Measurements from ENCODE around the gene FAM43B.
"Not testable (repeated sequence)": the region's sequence is repeated elsewhere in the genome, so short reads cannot be mapped to it uniquely, and the experiment has no call there.

Gene FAM43B, protein sequence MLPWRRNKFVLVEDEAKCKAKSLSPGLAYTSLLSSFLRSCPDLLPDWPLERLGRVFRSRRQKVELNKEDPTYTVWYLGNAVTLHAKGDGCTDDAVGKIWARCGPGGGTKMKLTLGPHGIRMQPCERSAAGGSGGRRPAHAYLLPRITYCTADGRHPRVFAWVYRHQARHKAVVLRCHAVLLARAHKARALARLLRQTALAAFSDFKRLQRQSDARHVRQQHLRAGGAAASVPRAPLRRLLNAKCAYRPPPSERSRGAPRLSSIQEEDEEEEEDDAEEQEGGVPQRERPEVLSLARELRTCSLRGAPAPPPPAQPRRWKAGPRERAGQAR

DNA sequence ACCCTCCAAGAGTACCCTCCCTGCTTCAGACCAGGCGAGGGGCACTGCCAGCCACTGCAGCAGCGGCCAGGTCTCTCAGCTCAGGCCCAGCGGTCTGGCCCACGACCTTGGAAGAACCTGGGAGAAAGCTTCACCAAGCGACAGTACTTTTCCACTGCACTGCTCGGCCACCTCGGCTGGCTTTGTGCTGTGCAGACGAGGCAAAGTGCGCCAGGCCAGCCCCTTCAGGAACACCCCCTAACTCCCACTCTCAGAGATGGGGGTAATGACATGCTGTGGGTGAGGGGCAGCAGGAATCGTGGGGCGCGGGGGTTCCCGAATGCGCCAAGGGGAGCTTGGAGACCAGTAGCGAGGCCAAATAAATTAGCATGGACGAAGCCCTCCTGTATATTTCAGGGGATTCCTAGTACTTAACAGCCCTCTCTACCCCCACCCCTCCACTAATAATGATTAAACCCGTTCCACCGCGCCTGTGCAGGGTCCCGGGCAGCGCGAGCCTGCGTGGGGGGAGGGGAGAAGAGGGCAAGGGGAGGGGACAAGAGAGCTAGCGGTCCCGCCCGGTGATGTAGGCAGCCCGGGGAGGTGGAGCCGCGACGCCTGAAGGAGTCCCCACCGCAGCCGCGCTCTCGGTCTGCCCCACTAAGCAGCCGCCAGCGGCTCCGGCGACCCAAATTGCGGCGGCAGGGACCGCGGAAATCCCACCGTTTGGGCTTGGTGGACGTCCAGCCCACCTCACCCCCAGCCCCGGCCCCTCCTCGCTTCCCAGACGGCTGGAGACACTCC lies at the start of gene FAM43B:
Gene FAM43B (plus strand): TSS at position 629 of the 783 bp plus-strand sequence. CDS start 401 bp downstream, outside the sequence.
- no peak for DNase-seq

DNA sequence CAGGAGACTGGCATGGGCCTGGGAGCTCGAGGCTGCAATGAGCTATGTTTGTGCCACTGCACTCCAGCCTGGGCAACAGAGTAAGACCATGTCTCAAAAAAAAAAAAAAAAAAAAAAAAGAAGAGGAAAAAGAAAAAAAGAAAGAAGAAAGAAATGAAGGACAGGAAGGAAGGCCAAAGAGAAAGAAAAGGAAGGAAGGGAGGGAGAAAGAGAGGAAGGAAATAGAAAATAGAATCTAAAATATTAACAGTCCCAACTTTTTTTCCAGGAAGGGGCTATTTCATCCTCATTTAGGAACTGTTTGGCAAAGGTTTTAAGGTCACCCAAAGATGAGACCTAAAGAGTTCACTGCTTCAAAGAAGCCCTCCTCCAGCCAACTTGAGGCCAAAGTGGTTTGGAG lies 46.9 kb upstream of the FAM43B start:
- no peak for DNase-seq

DNA sequence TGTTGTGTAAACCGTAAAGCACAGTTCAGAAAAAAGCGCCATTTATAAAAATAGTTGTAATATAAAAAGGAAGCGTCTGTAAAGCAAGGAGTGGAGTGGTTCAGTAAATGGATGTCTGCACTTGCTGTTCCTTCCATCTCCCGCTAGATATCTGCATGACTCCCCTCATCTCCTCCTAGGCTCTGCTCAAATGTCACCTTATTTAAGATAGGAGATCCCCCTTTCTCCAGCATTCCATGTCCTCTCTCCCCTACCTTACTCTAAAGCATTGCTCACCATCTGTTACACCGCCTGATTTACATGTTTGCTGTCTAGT lies 45.2 kb upstream of the FAM43B start:
- no peak for DNase-seq

DNA sequence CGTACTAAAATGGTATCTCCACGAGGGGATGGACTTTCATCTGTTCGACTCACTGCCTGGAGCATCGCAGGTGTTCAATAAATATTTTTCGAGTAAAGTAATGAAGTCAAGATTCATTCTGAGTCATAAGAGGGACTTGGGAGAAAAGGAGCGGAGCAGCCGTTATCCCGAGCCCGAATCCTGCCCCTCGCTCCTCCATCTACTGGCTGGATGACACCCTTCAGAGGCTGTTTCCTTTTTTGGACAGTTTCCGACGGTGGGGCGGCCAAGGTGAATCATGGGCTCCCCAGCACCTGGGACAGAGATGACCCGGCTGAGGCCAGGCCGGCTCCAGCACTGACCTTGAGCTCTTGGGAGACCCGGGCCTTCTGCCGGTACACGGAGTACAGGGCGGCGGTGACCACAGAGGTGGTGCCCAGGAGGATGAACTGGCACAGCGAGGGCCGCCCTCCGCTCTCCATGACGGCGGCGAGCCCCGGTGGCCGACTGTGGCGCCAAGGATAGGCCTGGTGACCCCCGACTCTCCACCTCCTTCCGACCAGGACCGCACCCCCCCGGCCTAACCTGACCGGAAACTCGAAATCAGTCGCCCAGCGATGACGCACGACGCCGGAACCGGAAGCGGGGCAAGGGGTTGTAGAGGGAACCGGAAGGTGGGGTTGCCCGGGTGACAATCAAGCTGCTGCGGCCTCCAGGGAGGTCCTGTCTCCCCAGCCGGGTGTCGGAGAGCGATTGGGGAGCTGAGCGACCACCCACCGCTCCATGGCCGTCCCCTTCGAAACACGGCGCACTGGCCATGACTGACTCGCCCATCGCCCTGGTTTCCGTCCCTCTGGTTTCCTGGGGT lies 44.6 kb upstream of the FAM43B start, which contains the start of gene MUL1:
Gene MUL1 (minus strand): TSS at position 588 of the 847 bp plus-strand sequence. CDS start 127 bp downstream, at position 461.
- DNase-seq: peak; percentile 94

DNA sequence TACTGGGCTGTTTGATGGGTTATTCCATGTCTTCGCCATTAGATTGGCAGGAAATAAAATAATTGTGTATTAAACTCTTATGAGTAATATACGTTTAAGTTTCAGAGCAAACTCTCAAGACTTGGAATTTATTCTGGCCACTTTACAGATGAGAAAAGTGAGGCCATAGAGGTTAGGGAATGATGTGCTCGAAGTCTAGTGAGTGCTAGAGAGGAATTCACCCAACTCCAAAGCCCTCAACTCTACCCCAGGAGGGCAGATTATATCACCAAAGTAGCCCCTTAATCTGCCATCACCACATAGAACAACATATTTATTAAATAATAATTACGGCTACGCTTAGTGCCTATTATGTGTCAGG lies 44.0 kb upstream of the FAM43B start:
- DNase-seq: no peak

DNA sequence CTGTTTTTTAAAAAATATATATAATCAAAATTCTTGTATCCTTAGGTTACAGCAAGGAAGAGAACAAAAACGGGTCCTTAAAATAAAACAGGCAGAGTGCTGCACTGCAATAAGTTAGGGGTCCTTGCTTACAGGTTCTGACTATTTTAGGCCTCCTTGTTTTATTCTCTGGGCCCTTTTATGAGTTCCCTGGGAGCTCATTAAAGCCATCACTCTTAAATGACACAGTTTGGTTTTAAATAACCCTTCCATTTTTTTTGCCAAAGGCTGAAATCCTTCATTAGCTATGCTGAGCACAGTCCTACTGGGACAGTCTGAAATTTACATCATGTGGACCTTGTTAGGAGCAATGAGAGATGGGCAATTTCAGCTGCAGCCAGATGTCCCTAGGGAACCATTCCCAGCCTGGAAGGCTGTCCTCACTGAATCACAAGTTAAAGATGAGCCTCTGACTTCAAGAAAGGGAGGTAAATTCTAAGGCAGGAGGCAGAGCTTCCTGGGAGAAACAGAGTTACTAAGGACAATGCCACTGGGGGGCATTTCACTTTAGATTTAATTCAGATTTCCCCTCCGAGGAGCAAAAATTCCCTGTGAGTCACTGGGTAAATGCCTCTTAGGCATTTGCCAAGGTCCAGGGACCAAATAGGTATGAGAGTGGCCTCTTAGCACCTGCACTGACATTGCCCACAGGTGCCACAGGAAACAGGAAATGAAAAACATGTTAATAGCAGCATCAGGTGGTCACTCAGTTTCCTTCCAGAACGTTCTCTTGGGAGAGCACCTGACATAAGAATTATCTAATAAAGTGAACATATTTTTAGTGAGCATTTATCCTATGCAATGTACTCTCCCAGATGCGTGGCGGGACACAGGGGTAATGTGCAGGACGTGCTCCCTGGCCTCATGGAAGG lies 40.6 kb upstream of the FAM43B start:
- no peak for DNase-seq

DNA sequence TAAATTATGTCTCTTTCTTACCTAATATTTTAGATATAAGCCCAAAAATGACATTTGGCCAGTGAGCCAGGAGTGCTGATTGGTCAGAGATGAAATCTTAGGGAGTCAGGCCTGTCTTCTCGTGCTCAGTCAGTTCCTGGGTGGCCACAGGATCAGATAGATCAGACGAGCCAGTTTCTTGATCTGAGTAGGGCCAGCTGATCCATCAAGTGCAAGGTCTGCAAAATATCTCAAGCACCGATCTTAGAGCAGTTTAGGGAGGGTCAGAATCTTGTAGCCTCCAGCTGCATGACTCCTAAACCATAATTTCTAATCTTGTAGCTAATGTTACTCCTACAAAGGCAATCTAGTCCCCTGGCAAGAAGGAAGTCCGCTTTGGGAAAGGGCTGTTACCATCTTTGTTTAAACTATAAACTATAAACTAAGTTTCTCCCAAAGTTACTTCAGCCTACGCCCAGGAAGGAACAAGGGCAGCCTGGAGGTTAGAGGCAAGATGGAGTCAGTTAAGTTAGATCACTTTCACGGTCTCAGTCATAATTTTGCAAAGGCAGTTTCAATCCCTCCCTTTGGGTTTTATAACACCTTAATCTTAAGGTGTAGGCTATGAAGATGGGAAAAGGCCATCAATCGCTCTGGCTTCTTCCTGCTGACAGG lies 32.6 kb upstream of the FAM43B start:
- DNase-seq: not testable (repeated sequence)

DNA sequence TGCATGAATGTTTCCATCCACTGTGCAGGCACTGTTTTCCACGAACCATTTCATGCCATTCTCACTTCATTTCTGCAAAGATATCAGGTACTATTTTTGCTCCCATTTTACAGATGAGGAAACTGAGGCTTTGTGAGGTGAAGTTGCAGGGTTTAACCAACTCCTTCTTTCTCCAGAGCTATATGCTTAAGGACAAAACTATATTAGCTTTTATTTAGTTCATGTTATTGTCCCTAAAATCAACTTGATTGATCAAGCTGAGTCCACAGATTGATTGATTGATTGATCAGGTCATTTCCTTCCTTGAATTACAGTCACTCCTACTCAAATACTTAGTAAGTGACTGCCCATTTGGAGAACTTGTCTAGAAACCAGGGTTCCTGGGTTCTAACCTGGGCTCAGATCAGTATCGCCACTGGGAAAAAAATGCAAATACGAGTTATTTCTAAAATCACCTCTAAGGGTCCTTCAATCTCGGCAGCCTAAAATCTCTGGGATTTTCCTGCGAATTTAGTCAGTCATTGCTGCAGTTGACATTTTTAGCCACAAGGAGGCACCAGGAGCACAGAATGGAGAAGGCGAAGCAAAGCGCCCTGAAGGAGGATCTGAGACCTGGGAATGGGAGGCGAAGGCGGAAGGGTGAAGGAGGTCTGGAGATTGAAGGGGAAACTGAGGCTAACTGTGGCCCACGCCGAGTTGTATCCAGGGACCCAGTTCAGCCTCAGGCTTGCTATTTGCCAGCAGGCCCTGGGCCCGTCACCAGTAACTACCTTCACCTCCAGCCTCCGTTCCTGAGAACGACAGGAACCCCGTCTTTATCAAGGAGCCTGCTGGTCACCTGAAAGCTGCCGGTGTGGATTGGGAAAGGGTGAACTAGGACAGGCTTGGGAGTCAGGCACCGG lies 30.2 kb upstream of the FAM43B start:
- peak; percentile 78 for DNase-seq

DNA sequence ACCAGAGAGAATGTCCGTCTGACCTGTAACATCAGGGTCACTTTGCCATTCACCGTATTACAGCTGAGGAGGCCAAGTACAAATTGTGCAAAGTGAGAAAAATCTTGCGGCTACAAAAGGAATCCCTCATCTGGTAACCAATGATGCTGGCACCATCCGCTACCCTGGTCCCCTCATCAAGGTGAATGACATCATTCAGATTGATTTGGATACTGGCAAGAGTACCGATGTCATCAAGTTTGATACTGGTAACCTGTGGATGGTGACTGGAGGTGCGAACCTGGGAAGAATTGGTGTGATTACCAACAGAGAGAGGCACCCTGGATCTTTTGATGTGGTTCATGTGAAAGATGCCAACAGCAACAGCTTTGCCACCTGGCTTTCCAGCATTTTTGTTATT lies 26.1 kb upstream of the FAM43B start:
- DNase-seq: no peak

DNA sequence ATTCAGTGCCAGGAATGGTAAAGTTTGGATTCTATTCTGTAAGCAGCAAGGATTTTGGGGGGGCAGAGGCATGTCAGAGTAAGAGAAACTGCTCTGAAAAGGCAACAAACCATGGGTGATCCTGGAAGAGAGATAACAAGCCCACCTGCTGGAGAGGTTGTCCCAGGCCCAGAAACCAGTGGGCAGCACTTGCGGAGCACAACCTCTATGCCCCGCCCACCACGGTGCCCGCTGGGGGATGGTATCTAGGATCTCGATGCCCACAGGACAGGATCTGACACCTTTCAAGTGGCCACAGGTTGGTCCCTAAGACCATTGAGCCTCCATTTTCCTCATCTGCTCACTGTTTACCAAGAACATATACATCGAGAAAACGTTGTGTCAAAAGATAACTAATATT lies 24.2 kb upstream of the FAM43B start:
- no peak for DNase-seq

DNA sequence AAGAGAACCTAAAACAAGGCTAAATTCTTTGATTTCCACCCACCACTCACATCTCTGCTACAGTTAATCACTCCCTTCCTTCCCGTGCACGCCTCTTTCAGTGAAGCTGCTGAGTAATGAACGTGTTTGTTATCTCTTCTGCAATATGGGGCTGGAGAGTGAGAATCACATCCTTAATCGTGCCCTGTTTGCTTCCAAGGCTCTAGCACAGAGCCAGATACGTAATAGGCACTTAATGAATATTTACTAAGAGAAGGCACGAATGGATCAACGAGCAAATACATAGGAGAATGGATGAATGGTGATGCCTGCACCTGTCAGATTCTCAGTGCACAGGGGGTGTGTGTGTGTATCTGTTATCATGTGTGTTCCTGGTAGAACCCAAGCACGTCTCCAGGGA lies 22.1 kb upstream of the FAM43B start:
- peak; percentile 35 for DNase-seq

DNA sequence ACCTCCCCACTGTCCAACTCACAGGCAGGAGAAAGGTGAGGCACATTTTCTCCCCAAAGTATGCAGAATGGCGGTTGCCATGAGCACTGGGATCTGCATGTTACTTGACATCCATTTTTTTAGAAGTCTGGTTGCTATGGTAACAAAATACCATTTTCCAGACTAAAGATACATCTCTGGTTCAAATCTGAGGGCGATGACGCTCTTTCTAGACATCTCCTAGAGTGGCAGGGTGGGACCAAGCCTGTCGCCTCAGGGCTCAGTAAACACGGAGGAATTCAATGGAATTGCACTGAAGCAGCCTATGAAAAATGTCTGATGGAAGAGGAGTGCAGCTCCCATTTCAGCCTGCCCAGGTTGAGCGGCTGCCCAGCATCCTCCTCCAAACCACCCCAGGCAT lies 21.5 kb upstream of the FAM43B start:
- DNase-seq: peak; percentile 14

DNA sequence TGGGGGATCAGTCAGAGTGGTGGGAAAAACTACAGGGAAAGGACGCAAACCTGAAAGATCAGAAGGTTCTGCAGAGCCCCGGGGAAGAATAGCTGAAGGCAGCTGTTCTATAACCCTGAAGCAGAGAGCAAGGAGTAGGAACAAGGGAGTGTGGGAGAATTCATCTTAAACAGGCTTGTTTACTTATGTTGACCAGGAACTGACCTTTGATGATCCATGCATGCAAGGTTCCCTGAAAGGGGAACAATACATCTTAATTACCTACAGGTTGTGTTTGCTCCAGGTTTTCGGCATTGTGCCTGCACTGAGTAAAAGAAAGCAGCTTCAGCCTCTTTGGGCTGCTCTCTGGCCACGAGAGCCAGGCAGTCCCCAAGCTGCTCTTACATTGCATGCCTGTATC lies 18.7 kb upstream of the FAM43B start:
- DNase-seq: no peak

DNA sequence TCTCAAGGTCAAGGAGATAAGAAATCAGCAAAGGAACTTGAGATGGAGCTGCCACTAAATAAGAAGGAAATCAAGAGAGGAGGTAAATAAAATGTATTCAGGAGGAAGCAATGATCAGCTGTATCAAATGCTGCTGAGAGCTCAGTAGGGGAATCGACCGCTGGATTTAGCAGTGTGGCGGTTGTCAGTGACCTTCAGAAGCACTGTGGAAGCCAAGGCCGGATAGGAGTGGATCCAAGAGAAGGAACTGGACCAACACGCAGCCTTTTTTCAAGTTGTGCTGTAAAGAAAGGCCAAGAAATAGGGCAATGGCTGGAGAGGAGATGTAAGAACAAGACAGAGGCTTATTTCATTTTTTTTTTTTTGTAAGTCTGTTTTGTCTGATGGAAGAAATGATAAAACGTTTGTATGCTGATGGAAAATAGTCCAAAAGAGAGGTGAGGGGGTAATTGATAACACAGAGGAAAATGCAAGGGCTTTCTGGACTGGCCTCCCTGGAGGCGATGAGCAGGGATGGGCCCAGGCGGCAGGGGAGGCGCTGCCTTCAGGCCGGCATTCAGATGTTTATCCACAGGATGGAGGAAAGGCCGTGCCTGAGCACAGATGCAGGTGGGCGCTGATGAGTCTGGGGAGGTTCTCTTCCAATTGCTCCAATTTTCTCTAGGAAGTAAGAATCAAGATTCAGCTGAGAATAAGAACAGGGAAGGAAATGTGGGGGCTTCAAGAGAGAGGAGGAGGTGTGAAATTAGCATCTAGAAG lies 17.5 kb upstream of the FAM43B start:
- DNase-seq: no peak

DNA sequence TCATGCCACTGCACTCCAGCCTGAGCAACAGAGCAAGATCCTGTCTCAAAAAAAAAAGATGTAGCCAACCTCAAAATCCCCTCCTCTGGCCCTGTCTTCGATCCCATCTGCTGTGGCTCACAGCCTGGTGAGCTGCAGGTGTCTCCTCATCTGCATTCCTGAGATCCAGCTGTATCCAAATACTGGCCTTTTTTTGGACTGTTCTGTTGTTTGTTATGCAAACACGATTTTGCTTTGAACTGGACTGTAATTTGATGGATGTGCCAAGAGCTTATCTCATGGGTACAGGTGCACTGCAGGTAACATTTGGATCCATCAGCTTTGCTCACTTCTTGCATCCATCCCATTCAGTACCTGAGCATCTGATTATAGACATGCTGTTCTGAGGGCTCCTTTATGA lies 14.1 kb upstream of the FAM43B start:
- no peak for DNase-seq

DNA sequence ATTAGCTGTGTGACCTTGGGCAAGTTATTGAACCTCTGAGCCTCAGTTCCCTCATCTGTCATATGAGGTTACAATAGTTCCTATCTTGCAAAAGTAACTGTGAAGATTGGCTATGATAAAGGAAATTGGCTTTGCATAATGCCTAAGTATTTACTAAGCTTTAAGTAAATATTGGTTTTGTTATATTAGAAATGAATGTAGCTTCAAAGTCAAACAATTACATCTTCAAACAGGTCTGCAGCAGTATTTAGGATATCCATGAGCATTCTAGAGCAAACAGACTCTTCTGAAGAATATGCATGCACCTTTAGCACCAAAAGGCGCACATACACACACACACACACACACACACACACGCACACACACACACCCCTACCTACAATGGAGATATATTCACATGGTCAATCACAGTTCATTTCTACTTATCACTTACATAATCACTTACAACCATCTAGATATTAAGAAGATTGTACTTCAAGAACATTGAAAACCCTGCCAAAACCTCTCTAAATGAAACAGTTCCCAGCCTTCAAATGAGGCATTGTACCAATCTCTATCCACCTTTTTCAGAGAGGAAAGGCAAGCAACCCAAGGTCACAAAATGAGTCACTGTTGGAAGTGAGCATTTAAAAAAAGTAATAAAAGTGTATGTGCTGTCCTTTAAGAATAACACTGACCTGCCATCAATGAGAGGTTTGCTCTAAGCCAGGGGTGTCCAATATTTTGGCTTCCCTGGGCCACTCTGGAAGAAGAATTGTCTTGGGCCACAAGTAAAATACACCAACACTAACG lies 13.4 kb upstream of the FAM43B start:
- no peak for DNase-seq

DNA sequence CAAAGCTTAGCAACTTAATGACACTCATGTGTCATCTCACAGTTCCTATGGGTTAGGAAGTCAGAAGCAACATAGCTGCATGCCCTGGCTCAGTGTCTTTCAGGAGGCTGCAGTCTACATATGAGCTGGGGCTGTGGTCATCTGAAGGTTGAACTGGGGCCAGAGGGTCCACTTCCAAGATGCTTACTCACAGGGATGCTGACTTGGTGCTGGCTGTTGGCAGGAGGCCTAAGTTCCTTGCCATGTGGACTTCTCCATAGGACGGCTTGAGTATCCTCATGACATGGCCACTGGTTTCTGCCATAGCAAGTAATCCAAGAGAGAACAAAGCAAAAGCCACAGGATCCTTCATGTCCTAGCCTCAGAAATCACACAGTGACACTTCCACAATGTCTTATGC lies 12.1 kb upstream of the FAM43B start:
- no peak for DNase-seq

DNA sequence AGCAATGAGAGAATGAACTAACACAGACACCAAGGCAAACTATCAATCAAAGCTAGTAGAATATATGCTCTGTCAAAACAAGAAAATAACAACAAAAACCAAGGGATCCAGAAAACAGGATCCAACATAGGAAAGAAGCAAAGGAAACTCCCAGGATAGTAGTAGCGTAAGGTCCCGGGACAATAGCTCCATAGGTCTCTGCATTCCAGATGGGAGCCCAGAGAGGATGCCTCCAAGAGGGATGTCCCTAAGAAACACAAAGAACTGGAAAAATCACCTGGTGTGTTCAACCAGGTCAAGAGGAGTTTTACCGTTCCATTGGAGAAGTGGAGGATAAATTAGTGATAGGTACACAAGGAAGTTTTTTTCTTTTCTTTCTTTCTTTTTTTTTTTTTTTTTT lies 5.7 kb upstream of the FAM43B start:
- no peak for DNase-seq

DNA sequence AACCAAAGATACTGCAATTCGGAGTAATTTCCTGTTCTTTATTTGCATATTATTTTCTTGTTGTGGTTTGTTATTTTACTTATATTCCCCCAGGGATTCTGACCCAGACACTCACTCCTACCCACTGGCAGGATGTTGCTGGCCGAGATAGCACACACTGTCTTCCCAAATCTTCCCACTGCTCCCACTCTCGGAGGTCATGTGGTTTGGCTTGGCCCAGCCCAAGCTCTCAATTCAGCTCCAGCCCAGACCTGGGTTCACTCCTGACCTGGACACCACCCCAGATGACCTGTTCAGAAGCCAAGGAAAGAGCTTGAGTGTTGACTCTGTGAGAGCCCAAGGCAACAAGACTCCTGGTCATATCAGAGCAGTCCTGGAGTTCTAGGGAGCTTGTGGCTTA lies 1.2 kb upstream of the FAM43B start:
- DNase-seq: no peak
